C1 segment of cervical spinal cord (tissue), 14 donors: ENCODE data around the gene JUP.

Experiments used
- DNase-seq, 14 donors: peaks; one replicate each; lab custom pipeline; 2025; lab: John Stamatoyannopoulos, UW

JUP gene

DNA sequence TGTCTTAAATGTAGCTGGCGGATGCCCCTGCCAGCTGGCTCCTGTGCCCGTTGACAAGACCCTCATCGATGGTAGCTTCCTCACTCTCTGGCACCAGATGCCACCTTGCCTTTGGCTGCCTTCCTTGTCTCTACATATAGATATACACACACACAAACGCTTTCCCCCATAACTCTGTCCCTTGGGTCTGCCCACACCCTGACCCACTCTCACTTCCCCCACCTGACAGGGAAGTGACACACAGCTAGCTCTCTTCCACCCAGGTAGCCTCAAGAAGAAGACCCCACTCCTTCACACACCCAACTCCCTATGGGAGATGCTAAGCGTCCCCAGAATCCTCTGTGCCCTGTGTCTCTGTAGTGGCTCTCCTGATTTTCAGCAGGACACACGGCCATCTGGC is 25.6 kb downstream of the JUP start:
- no peak for DNase-seq

DNA sequence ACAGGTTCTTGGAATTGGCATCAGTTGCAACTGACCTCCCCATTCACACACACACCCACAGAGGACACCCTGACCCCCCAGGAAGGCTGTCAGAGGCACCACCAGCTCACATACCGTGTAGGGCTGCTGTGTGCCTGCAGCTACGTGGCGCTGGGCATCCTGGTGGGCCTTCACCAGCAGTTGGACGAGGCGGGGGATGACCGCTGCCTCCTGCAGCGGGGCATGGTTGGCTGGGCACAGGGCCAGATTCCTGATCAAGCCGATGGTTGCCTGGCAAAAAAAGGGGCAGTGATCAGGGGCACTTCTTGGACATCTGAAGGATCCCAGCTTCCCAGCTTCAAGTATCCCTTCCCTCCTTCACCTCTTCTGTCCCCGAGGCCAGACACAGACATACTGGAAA is 27.9 kb downstream of the JUP start:
- no peak for DNase-seq

DNA sequence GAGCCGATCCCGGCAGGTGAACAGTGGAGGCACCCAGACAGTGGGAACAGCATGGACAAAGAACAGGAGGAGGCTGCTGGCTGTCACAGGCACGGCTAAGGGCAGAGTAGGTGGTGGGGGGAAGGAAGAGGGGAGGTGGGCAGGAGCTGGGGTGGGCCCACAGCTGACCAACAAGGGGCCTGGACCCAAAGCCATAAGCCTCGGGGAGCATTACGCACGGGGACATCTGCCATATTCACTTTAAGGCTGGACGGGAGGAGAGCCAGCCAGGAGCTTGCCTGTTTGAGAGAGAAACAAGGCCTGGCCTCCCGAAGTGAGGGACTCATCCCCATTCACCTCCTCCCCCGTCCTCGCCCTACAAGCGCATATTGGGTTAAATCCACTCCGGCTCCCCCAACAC is 32.4 kb downstream of the JUP start:
- no peak for DNase-seq

DNA sequence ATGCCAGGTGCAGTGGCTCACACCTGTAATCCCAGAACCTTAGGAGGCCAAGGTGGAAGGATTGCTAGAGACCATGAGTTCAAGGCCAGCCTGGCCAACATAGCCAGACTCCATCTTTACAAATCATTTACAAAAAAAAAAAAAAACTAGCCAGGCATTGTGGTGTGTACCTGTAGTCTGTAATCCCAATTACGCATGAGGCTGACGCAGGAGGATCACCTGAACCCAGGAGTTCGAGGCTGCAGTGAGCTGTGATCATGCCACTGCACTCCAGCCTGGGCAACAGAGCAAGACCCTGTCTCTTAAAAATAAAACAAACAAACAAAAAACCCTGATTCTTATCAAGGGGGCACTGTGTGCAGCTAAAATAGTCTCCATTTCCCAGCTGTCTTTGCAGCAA is 35.2 kb downstream of the JUP start:
- no peak for DNase-seq

DNA sequence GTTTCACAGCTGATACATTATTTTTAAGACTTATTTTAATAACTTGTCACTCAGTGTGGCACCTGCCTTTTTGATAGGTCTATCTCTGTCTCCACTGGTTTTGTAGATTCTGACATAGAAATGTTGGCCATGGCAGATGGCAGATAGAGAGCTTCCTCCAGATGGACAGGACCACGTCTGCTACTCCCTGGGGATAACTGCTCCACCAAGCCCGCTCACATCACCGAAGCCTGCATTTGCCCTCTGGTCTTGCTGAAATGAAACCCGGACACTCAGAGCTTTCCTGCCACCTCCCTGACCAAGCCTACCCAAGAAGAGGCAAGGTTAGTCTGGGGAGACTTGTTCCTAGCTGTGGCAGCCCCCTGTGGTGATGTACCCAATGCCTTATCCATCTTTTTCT is 35.6 kb downstream of the JUP start:
- DNase-seq, result peak in 1 of 14 donors; percentile 51

DNA sequence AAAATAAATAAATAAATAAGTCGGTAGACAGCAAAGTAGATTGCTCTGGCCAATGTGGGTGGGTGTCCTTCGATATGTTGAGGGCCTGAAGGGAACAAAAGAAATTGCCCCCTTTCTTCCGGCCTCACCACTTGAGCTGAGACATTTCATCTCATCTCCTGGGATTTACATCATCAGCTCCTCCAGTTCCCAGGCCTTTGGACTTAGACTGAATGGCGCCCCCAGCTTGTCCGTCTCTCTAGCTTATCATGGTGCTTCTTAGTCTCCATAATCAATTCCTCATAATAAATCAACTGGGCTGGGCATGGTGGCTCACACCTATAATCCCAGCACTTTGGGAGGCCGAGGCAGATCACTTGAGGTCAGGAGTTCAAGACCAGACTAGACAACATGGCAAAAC is 38.2 kb downstream of the JUP start:
- DNase-seq, result no peak

DNA sequence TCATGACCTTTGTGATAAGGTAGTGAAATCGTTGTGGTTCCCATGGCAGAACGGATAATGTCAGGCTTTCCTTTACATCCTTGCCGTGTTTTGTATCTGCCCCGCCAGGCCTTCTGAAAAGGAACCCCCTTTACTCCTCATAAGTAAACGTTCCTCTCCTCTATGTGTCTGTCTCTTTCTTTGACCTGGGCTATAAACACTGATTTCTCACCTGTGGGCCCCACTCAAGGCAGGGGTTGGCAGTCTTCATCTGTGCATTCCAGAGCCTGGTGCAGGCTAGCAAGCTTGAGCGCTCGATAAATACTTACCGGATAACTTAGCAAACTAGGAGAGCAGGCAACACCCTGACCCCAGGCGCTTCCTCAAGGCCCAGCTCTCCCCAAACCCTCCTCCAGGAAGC is 44.8 kb downstream of the JUP start:
- no peak for DNase-seq

DNA sequence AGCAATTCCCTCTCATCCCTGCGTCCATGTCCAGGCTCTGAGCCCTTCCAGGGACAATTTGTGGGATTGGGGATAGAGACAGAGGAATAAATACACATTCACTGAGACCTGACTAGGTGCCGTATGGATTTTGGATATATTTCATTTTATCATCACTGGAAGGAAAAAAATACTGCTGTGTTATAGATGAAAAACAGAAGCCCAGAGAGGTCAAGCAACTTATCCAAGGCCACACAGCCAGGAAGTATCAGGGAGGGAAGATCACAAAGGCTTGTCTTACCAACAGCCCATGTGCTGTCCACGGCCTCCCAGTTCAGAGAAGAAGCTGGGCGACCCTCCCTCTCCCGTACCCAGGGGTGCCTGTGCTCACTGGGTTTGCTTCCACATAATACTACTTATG is 46.0 kb downstream of the JUP start:
- no peak for DNase-seq

DNA sequence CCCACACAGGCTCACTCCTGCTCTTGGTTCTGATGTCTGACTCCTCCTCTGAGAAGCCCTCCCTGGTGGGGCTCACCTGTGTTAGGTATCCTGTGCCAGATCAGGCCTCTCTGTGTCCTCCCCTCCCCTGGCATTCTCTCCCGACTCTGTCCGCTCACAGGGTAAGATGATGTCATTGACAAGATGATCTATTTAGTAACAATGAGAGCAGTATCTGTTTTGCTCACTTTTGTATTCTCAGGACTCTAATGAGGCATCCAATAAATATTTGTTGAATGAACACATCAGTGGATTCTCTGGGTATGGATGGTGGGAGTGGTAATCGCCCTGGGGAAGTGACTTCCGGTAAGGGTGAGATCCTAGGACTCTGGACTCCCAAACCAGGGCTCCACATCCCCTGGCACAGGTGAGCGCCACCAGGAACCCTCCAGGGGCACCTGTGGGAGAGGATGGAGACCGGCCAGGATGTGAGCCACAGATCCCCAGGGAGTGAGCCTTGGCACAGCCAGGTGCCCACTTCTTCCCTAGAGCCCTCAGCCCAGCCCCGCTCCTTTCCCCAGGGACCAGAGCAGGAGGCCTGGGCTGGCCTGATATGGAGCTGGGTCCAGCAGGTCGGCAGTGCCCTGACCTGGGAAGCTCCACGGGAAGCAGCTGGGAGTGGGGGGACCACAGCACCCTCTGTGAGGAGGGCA is 46.7 kb downstream of the JUP start:
- DNase-seq, result no peak

DNA sequence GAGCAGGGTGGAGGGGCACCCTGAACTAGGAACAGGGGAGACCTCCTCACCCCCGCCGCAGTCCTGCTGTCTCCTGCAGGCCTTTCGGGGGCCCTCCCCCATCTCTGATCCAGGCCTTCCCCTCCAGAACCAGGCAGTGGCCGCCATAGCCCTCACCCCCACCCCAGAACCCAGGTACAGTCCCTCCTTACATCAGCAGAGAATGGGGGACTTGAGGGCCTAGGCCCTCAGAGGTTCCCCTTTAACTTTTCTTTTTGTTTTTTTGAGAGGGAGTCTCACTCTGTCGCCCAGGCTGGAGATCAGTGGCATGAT is 47.8 kb downstream of the JUP start:
- no peak for DNase-seq

DNA sequence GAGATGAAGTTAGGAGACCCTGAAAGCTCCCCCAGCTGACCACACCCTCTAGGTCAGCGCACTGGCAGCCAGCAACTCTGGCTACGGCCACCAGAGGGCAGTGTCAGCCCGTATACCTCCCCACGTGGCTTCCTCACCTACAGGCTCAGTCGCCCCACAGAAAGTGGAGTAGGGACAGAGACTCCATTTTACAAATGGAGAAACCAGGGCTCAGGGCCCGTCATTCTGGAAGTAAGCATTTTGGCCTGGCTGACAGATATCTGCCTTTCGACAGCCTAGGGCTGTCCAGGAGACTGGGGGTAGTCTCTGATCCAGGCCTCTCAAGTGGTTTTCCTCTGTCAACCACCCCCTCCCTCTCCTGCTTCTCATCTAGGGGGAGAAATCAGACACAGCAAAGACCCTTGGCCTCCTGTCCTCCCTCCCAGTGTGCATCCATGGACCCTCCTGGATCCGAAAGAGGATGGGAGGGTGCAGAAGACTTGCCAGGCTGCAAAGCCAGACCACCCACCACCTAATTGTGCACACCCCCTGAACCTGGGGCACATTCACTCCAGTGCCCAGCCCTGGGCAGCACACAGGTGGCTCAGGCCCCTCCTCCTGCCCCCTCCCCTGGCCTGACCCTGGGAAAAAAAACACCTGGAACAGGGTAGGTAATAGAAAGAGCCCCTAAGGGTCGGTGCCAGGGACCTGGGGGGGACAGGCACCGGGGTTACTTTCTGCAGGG is 48.3 kb downstream of the JUP start:
- peak in 13 of 14 donors; percentile 4 to 80 (median 53) for DNase-seq

DNA sequence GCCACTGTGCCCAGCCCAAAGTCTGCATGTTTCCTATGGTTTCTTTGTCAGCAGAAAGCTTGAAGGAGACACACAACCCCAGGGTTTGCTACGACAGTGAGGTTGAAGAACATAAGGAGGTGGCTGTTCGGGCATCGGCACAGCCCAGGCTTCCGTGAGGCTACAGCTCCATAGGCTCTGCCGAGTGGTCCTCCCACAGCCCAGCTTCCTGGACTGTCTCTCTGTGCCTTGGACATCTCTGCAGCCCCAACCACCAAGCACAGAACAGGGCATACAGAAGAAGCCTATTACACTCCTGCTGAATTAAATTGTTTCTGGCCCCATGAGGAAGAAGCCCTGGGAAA is 48.9 kb downstream of the JUP start:
- no peak for DNase-seq

DNA sequence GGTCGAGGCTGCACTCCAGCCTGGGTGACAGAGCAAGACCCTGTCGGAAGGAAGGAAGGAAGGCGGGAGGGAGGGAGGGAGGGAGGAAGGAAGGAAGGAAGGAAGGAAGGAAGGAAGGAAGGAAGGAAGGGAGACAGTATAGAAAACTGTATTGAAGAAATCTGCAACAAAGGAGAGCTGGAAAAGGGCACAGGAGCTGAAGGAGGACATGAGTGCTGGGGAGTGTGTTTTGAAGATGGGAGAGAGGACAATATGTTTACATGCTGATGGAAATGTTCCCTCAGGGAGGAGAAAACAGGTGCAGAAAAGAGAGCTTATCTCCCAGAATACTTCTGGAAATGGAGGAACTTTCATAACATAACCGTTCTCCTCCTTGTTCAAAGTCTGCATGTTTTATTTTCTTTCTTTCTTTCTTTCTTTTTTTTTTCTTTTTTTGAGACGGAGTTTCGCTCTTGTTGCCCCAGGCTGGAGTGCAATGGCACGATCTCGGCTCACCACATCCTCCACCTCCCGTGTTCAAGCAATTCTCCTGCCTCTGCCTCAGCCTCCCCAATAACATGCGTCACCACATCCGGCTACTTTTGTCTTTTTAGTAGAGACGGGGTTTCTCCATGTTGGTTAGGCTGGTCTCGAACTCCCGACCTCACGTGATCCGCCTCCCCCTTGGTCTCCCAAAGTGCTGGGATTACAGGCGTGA is 49.4 kb downstream of the JUP start:
- no peak for DNase-seq

DNA sequence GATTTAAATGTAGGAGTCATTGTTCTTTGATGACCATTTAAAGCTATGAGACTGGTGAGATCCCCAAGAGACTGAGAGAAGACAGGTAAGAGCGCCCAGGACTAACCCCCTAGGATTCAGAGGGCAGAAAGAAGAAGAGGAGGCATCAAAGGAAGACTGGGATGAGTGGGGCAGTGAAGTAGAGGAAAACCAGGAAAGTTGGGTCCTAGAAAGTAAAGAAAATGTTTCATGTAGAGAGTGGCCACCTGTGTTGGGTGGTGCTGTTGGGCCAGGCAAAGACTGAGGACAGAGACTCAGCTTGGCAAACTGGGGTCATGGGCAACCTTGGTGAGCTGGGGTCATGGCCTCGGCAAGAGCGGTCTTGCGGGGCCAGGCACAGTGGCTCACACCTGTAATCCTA is 50.8 kb downstream of the JUP start:
- DNase-seq, result no peak

DNA sequence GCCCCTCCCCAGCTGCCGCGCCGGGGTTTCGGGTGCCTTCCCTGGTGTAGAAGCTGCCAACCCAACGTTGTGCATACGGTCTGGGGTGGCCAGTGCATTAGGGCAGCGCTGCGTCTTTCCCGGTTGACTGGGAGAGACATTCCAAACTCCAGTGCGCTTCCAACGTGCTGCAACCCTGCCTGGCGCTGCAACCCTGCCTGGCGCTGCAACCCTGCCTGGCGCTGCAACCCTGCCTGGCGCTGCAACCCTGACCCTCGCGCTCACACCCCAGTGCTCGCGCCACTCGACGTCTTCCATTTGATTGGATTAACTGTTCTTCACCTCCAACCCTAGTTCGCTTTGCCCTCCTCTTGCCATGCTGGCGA is 51.6 kb downstream of the JUP start:
- no peak for DNase-seq

DNA sequence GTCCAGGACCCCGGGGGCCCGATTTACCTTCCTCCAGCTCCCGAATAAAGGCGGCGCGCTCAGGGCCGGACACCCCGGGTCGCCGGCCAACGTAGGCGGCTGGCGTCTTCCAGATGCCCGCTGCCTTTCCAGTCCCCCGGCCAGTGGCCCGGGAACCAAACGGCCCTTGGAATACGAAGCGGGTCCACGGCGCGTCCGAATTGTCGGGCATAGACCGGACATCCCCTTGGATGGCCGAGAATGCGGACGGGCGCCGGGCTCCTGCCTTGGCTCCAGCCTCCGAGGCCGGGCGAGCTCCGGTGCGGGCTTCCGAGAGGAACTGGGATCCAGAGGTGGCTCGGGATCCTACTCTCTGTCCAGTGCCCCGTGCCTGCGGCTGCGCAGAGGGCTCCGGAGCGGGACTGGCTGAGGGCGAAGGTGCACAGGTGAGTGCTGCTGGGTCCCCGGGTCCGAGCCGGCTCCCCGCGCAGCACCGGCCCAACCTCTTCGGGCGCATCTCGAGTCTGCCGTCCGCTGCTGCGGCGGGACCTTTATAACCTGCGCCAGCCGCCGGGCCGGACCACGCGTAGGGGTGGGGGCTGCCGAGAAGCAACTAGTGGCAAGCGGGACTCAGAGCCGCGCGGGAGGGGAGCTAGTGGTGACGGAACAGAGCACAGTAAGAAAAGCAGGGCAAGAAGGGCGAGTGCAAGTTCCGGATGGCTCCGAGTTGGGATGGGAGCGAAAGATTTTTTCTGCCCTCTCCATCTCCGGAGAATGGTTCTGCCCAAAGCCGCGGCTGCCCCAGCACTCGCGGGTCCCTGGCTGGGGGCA is 52.2 kb downstream of the JUP start, which contains the start of gene HAP1:
Gene HAP1, minus strand, starts transcription at position 505 of the 810 bp plus-strand sequence. Its CDS starts 9 bp downstream, at position 496.
- peak in 7 of 14 donors; percentile 2 to 37 (median 24) for DNase-seq

DNA sequence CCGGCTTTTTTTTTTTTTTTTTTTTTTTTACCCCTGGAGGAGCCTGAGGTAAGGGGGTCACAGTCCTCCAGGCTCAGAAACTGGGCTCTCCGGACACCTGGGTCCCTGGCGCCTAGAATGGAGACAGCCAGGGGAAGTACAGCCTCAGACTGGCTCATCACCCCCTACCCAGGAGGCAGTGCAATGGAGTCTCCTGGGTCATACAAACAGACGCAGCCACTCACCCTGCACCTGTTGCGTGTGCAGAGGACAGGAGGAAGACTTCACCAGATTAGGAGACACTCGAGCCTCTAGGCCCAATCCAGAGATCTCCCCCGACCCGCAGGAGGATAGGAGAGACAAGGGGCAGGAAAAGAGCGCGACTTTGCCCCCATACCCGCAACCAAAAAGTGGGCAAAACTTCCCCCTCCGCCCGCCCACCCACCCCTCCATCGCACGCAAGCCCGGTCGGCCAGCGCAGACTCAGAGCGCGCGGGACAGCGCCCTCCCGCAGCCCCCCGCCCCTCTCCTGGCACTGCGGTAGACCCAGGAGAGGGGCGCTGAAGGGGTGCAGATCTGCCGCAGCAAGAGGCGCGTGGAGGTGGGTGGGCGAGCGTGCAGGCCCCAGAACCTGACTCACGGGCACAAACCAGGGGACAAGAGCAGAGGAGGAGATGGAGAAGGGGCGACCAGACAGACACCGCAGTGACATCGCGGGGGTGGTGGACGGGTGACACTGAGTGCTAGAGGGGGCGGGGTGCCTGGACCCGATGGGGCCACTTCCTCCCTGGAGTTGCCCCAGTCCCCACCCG is 53.0 kb downstream of the JUP start:
- no peak for DNase-seq

DNA sequence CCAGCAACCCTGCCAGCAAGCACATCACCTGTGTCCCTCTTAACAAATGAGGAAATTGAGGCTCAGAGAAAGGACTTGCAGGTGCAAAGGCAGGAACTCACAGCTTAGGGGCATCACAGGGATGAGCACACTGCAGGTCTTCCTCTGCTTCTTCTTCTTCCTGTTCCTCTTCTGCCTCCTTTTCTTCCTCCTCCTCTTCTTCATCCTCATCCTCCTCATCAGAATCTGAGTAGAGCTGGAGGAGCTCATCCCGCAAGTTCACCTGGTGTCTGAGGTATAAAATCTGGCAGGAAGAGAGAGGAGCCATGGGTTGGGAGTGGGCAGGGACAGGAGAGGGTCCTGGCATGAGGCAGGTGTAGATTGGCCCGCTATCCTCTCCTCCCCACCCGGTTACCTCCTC is 54.7 kb downstream of the JUP start:
- no peak for DNase-seq

DNA sequence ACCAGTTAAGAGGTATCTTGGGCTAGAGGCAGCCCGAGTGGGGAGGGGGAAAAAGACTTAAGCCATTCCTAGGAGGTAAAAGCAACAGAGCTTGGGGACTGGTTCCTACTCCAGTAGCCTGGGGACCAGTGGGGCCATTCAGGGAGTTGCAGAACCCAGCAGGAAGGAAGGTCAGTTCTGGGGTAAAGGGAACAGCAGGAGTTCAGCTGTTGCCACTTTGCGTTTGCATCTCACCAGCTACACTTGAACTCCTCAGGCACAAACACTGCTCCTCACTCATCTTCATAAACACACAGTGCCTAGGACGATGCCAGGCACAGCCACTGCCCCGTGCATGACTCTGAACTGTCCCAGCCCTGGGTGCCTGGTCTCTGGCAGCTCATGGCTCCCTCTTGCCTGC is 56.0 kb downstream of the JUP start:
- no peak for DNase-seq

DNA sequence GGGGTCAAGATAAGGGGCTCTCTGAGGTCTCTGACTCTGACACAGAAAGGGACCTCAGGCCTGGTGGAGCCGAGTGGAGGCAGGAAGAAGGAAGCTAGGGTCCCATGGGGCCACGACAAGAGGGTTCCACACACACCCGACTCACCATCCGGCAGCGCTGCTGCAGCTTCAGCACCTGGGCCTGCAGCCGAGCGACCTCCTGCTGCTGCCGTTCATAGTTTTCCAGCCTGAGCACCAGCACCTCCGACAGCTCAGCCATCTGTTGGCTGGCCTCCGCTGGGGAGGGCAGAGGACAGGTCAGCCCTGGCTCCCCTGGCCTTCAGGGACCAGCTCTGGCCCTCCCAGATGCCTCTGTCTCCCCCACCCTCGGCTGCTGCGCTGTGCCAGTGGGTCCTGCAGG is 58.5 kb downstream of the JUP start:
- DNase-seq, result no peak

DNA sequence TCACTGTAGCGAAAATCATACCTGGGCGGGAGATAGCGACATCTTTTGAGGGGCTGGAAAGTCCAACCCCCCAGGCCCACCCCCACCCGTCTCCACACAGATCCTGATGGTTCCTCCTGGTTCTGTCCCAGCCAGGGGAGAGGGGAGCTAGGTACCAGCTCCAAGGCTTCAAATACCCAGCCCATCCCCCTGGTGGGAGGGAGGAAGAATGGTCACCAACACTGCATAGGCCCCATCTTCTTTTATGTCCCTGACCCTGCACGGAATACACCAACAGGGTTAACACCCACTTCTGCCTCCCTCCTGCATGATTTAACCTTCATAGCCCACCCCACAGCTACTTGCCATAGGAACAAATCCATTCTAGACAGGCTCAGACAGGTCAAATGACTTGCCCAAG is 61.4 kb downstream of the JUP start:
- DNase-seq, result no peak
